MM.1S (cell line): ENCODE results near the gene SMAD3.

Experiments
- CTCF ChIP-seq: fragments of 300-600 bp; sonication (generic); IDR thresholded peaks from 2 replicates; pipeline ENCODE4 v1.5.1; 2016; ENCODE audit warnings: antibody characterized with exemption, low read length, mixed read lengths
- EZH2 ChIP-seq: fragments of 300-600 bp; sonication (generic); optimal IDR thresholded peaks from 2 replicates; pipeline ENCODE3; 2017; ENCODE audit warnings: low read depth, mild to moderate bottlenecking, antibody characterized with exemption, low read length, mixed read lengths
- EZH2phosphoT487 ChIP-seq: fragments of 300-600 bp; sonication (generic); IDR thresholded peaks from 2 replicates; pipeline ENCODE4 v1.6.1; 2018; ENCODE audit warnings: antibody characterized with exemption, low read length

- no peak for TF ChIP-seq CTCF
- no peak for TF ChIP-seq EZH2phosphoT487
- TF ChIP-seq EZH2, result no peak
These were observed 6.3 kb upstream of the SMAD3 start for GRCh38 chr15:67059127-67059553.
